GM19438 (cell line): Measurements from ENCODE around the gene UBE2G2.

Experiments used
- ATAC-seq: cut with Tn5 transposase; IDR thresholded peaks from one replicate; pipeline ENCODE4 v1.9.1; 2021; ENCODE audit warnings: low read depth; ENCODE audit not compliant: unreplicated experiment

Gene UBE2G2

GRCh38 chr21:44792702-44793591 lies 8.7 kb downstream of the UBE2G2 start:
- ATAC-seq = no peak

DNA sequence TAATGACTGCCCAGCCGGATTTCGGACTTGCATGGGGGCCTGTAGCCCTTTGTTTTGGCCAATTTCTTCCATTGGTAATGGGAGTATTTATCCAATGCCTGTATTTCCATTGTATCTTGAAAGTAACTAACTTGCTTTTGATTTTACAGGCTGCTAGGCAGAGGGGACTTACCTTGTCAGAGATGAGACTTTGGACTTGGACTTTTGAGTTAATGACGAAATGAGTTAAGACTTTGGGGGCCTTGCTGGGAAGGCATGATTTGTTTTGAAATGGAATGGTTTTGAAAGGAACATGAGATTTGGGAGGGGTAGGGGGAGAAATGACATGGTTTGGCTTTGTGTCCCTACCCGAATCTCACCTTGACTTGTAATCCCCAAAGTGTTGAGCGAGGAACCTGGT lies 9.6 kb downstream of the UBE2G2 start:
- ATAC-seq = no peak

GRCh38 chr21:44791246-44791645 lies 10.4 kb downstream of the UBE2G2 start:
- ATAC-seq = no peak

- no peak for ATAC-seq
Observed at GRCh38 chr21:44790368-44790767, 11.3 kb downstream of the UBE2G2 start.

DNA sequence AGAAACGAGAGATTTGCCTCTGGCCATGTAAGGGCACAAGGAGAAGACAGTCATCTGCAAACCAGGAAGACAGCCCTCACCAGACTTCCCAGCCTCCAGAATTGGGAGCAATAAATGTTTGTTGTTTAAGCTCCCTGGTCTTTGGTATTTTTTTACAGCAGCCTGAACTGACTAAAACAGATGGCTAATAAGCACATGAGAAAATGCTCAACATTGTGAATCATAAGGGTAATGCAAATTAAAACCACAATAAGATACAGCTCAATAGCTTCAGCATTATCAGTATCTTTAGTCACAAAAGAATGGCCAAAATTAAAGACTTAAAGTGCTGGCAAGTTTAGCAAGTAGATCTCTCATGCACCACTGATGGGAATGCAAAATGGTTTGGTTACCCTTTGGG lies 11.7 kb downstream of the UBE2G2 start:
- no peak for ATAC-seq

GRCh38 chr21:44785620-44786335 lies 15.8 kb downstream of the UBE2G2 start:
- no peak for ATAC-seq

DNA sequence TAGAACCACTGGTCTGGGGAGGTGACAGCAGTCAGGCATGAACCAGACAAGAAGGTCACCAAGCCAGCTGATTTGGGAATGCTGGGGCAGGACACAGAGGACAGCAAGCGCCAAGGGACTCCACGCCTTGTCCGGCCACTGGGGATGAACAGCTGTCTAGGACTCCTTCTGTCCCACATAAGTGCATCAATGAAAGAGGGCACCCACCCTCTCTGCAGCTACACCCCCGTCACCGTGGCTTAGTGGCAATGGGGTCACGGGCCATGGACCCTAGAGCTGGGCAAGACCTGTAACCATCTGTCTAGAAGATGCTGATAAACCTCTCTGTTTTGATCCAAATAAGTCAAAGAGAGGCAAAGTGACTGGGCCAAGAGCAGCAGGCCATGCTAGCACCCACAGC lies 16.8 kb downstream of the UBE2G2 start:
- ATAC-seq = no peak

DNA sequence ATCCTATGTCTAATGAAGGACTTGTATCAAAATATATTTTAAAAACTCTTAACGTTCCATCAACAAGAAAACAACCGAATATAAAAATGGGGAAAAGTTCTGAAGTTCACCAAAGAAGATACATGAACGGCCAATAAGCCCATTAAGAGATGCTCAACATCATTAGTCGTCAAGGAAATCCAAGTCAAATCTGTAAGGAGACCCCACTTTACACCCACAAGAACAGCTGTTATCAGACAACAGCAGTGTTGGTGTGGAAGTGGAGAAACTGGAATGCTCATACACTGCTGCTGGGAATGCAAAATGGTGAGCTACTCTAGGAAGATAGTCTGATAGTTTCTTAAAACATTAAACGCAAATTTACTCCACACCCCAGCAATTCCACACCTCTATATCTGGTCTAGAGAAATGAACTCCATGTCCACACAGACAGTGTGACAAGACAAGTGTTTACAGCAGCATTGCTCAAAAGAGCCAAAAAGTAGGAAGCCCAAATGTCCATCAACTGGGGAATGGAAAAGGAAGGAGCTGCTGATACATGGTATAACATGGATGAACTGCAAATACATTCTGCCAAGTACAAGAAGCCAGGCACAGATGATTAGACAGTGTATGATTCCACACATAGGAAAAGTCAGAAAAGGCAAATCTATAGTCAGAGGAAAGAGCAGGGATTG lies 18.5 kb downstream of the UBE2G2 start:
- ATAC-seq = no peak

DNA sequence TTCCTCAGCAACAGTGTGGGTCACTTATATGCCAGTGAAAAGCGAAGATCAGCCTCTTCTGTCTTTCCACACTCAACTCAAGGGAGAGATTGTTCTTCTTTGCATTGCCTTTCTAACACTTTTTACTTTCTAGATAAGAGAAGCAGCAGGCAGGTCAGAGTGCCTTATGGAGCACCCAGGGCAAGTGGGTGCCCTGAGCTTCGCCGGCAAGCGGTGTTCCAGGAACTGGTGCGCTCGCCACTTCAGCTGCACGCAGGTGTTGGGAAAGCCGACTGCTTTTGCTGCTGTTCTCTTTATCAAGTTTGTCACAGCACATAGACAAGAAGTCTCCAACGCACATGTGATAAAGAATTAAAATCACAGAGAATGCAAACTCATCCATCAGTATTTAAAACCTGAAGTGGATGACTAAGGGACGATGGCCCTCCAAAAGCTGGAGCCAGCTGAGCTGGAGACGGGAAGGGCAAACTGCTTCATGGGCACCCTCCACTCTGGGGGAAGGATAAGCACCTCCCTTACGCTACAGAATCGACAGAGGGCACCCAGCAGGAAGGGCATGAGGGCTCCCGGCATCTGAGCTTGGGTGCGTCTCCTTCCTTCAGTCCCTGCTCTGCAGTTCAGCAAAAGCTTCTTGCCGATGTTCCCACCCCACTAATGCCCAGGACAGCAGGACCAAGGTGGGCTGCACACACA lies 20.7 kb downstream of the UBE2G2 start:
- ATAC-seq = no peak

DNA sequence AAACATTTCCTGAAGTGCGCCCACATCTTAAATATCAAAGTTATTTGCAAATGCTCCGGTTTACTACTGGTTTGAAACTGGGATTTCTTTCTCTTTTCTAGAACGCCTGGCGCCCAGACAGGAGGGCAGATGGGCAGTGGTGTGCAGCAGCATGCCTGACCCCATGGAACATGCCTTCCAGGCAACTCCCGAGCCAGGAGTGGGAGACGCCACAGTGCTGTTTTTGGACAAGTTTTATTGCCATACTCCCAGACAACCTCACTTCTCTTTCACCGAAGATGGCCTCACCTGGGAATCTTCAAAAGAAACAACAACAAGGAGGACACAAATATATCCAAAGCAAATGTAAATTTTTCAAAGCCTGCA lies 21.5 kb downstream of the UBE2G2 start:
- ATAC-seq = no peak

DNA sequence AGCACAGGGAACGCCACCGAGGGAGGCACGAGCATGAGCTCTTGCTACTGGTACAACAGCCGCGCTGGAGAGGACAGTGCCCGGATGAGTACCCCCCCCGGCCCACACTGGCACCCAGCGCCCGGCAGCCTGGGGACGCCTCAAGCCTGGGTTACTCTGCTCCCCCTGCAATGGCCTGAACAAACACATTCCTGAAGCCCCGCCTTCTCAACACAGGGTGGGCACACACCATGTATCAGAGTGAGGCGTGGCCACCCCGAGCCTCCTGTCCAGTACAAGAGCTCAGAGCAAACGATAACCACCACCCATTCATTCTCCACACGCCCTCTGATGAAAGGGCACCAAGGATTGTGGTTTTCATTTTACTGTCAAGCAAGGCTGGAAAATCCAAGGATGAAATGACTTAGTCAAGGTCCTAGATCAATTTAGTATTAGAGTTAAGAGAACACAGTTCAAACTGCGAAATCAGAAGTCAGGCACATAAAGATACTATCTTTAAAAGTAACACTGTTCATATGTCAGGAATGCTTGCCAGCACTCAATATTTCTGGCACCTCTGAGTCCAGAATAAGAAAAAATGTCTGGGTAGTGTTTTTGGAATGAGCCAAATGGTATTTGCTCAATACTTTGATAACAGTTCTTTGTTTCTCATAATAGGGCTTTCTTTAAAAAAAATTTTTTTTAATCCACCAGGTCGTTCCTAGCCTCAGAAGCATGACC lies 22.0 kb downstream of the UBE2G2 start:
- ATAC-seq = no peak

DNA sequence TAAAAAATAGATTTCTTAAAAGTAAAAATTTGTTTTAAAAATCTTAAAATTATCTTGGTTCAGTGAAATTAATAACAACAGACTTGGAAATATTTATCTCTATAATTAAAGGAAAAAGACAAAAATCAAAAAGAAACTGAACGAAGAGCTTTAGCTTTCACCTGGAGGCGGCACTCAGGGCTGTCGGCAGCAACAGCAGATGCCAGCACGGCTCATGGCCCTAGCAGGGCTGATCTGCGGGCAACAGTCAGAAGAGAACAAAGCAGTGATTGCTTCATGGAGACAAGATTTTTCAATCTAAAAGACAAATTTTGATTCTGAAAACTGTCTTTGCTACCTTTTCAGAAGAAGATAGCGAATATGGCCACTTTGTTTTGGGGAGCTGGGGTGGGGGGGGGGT lies 22.6 kb downstream of the UBE2G2 start:
- no peak for ATAC-seq

GRCh38 chr21:44778499-44778911 lies 23.1 kb downstream of the UBE2G2 start:
- ATAC-seq = no peak

- ATAC-seq = no peak
Observed at GRCh38 chr21:44778094-44778493, 23.5 kb downstream of the UBE2G2 start.

DNA sequence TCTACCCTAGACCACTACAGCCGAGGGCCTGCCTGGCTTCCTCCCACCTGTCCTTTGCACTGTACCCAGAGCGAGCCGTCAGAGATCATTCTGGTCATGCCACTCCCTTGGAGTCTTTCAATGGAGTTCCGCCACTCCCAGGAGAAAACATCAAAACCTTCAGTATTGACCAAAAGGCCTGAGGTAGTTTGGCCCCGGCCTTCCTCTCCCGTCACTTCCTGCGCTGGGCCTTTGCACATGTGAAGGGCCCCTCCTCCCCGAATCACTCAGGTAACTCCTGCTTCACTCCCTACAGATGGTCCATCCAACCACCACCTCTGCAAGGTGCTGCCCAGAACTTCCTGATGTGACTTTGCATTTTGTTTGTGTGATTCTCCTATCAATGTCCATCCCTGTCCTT lies 26.6 kb downstream of the UBE2G2 start:
- ATAC-seq = no peak

DNA sequence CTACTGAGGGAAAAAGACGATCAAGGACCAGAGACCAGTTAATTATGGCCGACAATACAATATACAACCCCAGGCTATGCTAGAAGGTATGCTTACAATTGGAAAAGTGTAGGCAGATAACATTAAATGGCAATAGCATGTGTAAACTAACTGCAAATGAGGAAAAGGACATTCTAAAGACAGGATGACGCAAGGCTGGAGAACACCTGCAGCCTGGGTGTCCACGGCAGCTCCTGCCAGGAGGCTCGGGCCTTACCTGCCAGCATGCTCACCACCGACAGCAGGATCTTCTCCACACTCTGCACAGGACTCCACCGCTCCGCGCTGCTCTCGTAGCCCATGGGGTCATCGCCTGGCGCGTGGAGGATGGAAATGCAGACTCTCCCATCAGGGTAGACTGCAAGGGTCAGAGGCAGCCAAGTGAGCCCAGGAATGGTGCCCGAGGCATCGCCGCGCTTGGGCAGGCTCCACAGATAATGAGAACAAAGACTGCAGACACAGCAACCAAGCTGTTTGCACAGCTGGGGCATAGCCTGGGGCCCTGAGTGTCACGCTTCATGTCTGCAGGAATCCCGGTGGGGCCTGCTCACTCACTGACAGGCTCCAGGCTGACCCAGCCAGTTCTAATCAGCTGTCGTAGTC lies 28.2 kb downstream of the UBE2G2 start:
- no peak for ATAC-seq

DNA sequence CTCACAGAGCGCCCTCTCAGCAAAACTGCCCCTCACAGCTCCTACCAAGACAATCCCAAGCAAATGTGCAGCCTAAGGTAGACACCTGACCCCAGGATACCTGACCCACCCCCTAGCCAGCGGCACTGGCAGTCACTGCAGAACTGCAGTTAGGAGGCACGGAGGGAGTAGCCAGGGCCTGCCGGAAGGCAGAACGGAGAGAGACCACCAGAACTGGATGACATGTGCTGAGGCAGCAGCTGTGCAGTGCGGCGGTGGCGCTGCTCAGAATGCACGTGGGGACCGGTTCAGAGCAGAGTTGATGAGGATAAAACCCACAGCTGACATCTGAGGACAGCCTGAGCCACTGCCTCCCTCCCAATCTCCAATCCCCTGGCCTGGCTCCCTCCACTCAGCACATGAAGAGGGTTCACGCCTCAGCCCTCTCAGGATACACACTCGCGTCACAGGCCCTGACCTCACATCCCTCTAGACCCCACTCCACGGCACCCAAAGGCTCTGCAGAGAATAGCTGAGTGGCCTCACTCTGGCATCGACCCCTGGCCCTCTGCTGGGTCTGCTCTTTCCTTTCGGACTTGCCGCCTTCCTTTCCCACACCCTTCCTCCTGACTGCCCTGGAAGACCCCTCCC lies 29.6 kb downstream of the UBE2G2 start:
- no peak for ATAC-seq

DNA sequence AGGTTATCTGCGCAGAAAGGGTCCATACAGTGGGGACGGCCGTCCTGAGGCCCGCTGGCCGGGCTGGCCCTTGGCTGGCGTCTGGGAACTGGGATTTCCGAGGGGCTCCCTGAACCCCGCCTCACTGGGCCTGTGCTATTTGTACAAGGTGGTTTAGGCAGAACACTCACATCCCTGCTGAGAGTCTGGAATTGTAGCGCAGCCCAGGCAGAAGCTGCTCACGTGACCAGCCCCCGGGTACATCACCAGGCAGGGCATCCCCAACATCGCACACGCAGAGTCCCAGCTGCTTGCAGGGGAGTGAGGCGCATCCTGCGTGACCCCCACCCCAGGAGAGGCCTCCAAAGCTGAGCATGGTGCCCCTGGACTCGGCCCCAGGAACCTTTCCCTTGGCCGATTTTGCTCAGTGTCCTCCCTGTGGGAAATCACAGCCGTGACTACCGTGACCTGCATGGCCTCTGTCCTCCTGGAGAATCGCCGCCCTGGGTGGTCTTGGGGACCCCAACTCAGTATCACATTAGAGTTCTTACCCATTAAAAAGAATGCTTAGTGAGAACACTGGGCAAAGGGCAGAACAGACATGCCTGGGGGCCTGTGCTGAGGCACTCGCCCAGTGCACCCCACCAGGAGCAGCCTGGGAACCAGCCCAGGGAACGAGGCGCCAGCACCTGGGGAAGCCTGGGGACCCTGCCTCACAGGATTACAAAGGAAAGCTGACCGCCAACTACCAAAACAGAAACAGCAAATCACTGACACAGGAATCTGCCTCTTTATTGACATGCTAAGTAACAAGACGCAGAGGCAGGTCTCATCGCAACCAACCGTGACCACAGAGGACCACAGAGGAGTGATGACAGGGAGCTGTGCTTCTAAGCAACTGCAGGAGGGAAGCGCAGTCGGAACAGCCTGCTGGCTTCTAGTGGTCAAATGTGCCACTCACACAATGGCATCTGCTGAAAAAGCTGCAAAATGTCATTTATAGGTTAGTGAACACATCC lies 33.5 kb downstream of the UBE2G2 start:
- no peak for ATAC-seq
